ENCODE measurements around the gene RBM38. TPM values are rescaled to one million over a fixed set of nuclear protein-coding genes. Genes with fewer than 3 reads are reported as not detected.

Gene RBM38
- polyA plus RNA-seq, 3 donors = 26.8 to 43.8 (median 37.6) TPM

GRCh38 chr20:57433657-57434389 is 42.6 kb downstream of the RBM38 start:
- no peak for DNase-seq

DNA sequence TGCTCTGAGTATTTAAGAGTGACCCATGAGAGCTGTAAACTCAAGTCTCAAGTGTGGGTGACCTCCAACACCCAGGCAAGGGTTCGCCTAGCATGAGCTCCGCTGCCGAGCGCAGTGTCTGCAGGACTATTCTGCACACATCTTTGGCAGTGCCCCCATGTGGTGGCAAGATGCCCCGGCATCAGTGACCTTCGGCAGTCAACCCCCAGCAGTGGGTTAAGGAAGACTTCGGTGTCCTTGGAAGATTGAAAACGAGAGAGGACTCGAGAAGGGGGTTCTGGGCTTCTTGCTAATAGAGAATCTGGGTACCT is 43.1 kb downstream of the RBM38 start:
- no peak for DNase-seq

- no peak for DNase-seq
Measured at GRCh38 chr20:57435105-57435497, 43.9 kb downstream of the RBM38 start.

- peak; percentile 71 for DNase-seq
Measured at GRCh38 chr20:57435498-57436222, 44.5 kb downstream of the RBM38 start.

DNA sequence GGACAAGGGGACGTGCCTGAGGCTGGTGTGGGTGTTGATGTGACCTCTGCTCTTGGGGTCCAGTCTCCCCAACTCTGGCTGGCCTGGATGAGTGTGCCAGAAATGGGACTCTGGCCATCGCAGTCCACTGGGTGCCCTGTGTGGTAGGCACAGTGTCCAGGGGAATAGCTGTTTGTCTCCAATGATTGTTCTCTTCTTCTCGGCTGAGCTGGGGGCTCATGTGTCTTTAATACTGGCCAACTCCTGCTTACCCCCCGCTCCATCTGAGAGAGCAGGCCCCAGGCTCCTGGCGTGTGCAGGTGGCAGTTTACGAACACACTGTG is 45.0 kb downstream of the RBM38 start:
- DNase-seq = no peak

GRCh38 chr20:57437267-57437666 is 46.1 kb downstream of the RBM38 start:
- DNase-seq = no peak

- DNase-seq = no peak
Measured at GRCh38 chr20:57437672-57438330, 46.6 kb downstream of the RBM38 start.

DNA sequence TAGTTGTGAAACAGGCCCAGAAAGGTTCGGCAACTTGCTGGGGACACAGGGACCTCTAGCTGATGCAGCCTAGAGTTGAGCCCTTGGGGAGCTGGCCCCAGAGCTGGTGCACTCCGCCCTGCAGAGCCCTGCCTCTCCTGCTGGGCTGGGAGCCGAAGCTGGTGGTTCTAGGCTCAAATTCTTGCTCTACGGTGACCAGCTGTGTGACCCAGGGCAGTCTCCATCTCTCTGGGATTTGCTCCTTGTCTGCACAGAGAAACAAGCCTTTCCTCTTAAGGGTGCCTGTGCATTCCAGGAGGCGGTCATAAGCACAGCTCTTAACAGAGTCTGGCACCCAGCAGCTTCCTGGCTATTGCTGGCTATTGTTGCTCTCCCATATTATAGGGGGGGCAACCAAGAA is 47.4 kb downstream of the RBM38 start:
- DNase-seq = no peak

DNA sequence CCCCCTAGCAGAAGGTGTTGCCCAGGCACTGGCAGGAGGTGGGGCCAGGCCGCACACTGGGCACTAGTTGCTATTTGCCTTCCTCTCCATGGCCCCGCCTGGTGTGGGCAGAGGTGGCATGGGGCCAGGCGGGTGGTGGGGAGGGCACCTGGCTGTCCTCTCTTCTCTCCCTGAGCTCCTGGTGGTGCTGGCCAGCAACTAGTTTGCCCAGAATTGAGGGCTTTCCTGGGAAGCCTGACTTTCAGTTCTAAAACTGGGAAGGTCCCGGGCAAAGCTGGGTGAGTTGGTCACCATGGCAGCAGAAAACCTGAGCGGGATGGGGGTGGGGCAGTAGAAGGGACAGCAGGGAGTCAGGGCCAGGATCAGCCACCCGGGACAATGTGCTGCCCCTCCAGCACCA is 48.2 kb downstream of the RBM38 start:
- peak; percentile 65 for DNase-seq

- no peak for DNase-seq
Measured at GRCh38 chr20:57439993-57440392, 48.8 kb downstream of the RBM38 start.

- no peak for DNase-seq
Measured at GRCh38 chr20:57440678-57441509, 49.7 kb downstream of the RBM38 start.

DNA sequence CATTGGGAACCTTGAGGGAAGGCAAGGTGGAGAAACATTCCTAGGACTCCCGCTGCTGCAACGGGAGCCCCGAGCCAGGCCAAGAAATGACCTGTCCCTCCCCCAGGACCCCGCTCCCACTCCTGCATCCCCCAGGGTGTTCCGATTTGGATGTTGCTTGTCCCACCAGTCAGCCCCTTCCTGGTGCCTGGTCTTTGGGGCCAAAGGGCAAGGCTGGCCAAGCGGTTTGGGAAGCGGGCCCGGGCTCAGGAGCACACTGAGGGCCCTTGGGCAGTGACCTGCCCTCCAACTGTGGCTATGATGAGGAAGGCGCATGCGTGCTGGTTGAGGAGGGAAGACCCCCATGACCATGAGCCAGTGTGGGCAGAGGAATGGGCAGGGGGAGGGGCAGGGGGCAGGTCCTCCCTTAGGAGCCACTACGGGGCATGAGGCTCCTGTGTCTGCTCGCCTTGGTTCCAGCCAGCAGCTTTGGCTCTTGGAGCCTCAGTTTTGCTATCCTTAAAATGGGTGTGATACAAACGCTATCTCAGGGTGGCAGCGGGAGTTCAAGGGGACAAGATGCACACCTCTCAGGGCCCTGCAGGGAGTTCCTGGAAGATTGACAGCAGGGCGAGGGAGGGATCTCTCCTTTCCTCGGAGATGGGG is 50.4 kb downstream of the RBM38 start:
- DNase-seq = no peak

- DNase-seq = no peak
Measured at GRCh38 chr20:57442158-57442887, 51.1 kb downstream of the RBM38 start.

DNA sequence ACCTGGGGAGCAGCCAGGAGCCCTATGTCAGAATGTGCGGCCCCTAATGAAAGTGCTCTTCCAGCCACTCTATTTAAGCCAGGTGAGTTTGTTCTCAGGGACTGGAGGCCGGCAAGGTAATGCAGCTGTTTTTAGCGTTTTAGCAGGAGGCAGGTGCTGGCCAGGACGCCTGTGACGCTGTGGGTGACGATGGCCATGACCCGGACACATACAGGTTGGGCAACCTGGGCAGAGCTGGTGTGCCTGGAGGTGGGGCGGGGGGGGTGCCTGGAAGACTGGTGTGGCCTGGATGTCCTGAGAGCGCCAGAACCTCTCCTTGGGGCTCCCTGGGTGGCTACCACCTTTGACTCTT is 51.7 kb downstream of the RBM38 start:
- DNase-seq = no peak

DNA sequence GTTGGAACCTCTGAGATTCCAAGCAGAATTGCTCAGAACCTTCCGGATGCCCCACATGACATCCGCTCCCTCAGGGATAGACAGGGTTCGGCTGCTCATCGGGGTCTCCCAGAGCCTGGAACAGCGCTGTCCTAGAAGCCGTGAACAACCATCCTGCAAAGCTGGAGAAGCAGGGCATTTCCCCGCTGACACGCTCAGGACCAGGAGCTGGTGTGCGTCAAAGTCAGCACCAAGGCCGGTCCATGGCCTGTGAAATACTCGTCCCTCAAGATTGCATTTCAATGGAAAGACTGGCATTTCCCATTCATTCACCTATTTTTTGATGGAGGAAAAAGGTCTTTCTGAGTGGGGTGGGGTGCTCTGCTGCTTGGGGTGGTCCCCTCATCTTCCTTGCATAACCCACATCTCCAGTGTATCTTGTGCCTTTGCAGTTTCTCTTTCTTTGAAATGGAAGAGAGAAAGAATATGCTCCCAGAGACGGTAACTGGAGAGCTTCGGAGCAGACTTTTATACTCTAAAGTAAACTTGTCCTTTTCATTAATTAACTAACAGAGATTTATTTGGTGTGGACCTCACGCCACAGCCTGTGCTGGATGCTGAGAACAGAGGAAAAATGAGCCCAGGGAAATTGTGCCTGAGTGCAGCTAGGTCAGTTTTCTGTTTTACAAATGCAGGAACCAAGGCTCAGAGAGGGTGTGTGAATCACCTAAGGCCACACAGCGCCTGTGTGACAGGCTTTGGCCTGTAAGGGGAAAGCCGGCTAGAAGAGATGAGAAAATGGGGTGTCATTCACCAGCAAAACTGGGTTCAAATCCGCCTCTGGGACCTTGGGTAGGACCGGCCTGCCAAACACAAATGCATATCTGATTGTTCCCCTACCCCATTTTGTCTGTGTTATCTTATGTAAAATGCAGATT is 52.4 kb downstream of the RBM38 start:
- DNase-seq = no peak

DNA sequence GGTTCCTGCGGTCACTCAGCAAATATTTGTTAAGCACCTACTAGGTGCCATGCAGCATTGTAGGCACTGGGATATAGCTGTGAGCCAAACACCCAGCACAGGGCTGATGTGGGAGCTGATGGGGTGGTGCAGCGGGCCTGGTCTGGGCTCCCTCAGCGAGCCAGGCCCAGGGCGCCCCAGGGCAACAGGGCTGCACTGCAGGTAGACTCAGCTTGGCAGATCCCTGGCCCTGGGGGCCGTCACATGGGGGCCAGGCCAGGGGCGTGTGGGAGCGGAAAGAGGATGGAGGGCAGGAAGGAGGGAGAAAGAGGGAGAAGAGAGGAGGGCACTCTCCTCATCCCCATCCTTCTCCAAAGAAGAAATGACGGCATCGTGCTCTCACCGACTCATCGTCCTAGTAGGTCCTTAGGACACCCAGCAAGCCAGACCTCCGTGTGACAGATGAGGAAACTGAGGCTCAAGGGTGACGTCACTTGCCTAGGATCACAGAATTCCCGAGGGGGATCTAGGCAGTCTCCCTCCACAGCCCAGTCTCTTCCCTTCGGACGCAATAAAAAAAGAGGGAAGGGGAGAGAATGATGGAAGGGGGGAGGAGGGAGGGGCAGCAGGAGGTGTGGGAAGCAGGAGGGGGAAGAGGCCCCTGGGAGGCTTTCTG is 53.3 kb downstream of the RBM38 start:
- DNase-seq = no peak

DNA sequence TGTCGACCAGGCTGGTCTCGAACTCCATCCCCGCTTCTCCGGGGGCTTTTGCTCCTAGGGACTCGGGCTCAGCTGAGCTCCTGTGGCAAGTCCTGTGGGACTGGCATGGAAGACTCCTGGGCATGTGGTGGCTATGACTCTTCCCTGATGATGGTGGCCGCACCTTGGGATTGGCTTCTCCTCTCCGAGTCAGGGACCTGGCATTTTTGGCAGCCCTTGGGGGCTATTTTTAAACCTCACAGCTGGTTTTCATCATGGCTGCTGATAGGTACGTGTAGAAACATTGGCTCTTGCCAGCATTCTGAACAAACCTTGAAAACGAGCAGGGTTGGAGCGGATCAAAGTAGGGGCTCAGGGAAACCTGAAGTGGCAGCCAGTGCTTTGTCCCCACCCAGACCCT is 54.1 kb downstream of the RBM38 start:
- no peak for DNase-seq

- no peak for DNase-seq
Measured at GRCh38 chr20:57445774-57446173, 54.6 kb downstream of the RBM38 start.

- no peak for DNase-seq
Measured at GRCh38 chr20:57448764-57449354, 57.7 kb downstream of the RBM38 start.

Data from renal pelvis (tissue), 4 donors.